ENCODE measurements around the gene BECN2.

DNA sequence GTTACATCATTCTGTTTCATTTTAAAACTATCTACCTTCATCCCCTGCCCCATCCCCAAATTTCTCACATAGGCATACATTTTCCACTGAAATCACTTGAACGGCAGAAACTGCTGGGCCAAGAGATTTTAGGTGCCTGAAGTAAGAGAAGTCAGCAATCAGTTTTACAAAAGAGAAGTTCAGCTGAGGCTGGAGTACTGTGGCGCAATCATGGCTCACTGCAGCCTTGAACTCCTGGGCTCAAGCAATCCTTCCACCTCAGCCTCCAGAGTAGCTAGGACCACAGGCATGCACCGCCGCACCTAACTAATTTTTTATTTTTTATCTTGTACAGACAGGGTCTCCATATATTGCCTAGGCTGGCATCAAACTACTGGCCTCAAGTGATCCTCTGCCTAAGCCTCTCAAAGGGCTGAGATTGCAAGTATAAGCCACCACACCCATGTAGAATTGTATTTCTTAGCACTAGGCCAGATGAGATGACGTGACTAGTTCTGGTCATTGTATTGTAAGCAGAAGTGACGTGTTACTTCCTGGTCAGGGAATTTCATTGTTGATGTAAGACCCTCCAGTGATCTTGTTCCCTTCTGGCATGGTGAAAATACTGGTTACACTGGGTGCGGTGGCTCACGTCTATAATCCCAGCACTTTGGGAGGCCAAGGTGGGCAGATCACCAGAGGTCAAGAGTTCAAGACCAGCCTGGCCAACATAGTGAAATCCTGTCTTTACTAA is 7.1 kb downstream of the BECN2 start:
- TF ChIP-seq, protein P1, sequence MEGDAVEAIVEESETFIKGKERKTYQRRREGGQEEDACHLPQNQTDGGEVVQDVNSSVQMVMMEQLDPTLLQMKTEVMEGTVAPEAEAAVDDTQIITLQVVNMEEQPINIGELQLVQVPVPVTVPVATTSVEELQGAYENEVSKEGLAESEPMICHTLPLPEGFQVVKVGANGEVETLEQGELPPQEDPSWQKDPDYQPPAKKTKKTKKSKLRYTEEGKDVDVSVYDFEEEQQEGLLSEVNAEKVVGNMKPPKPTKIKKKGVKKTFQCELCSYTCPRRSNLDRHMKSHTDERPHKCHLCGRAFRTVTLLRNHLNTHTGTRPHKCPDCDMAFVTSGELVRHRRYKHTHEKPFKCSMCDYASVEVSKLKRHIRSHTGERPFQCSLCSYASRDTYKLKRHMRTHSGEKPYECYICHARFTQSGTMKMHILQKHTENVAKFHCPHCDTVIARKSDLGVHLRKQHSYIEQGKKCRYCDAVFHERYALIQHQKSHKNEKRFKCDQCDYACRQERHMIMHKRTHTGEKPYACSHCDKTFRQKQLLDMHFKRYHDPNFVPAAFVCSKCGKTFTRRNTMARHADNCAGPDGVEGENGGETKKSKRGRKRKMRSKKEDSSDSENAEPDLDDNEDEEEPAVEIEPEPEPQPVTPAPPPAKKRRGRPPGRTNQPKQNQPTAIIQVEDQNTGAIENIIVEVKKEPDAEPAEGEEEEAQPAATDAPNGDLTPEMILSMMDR (IDR thresholded peaks at IDR 0.05; ENCODE audit: low read depth, low read length), result no peak
- no peak for TF ChIP-seq EZH2phosphoT487 (IDR thresholded peaks at IDR 0.05; ENCODE audit: low read depth)
